Epithelial cell of proximal tubule (primary cell): Measurements from ENCODE around the gene TCF15. TPM values are rescaled to one million over a fixed set of nuclear protein-coding genes. Genes with fewer than 3 reads are reported as not detected.

Experiments used
- DNase-seq: peaks from one replicate; pipeline ENCODE4 v3.0.0-alpha.2; 2011; ENCODE audit warnings: low read depth
- H3K4me3 ChIP-seq: 2 replicates; pipeline ENCODE4 v1.5.1; 2011; ENCODE audit warnings: low read depth, mild to moderate bottlenecking, low read length
- CTCF ChIP-seq: conservative IDR thresholded peaks from 2 replicates; pipeline ENCODE4 v1.5.1; 2012; ENCODE audit warnings: low read depth, mild to moderate bottlenecking, low read length
- total RNA-seq: library from RNA; depleted of rRNA; stranded (reverse); fragments of >200 nt; gene quantifications from 2 replicates; pipeline ENCODE4 v1.2.3, GENCODE V29; 2015

TCF15 gene
- total RNA-seq: 2.6 and 4.0 TPM in 2 replicates

GRCh38 chr20:610130-611046 is at the start of gene TCF15:
Gene TCF15, minus strand, starts transcription at chr20:610309. Its CDS starts 72 bp downstream, at chr20:610237.
- H3K4me3 ChIP-seq: no peak within 1 kb of the TSS
- DNase-seq: no peak
- no peak for TF ChIP-seq CTCF

- H3K4me3 ChIP-seq: no peak overlapping the region
- DNase-seq: no peak
- TF ChIP-seq CTCF: no peak
Observed at GRCh38 chr20:658731-659291, 48.7 kb upstream of the TCF15 start.

GRCh38 chr20:658202-658601 is 48.1 kb upstream of the TCF15 start:
- no peak overlapping the region for H3K4me3 ChIP-seq
- no peak for DNase-seq
- no peak for TF ChIP-seq CTCF

- H3K4me3 ChIP-seq: no peak overlapping the region
- no peak for TF ChIP-seq CTCF
- DNase-seq: no peak
Observed at GRCh38 chr20:655726-656624, 45.9 kb upstream of the TCF15 start.

- no peak overlapping the region for H3K4me3 ChIP-seq
- TF ChIP-seq CTCF: no peak
- DNase-seq: no peak
Observed at GRCh38 chr20:654417-654750, 44.3 kb upstream of the TCF15 start.

GRCh38 chr20:653590-654416 is 43.7 kb upstream of the TCF15 start:
- no peak for DNase-seq
- TF ChIP-seq CTCF: no peak
- H3K4me3 ChIP-seq: peak overlapping the region; percentile 98
